H9 (cell line): ENCODE data around the gene SERPINA5. TPM values are rescaled to one million over a fixed set of nuclear protein-coding genes. Genes with fewer than 3 reads are reported as not detected.
A peak's percentile ranks its signal among the peaks of the same experiment; 100 is the strongest.

ENCODE experiments used
- DNase-seq: peaks from one replicate; pipeline ENCODE4 v3.0.0-alpha.2; 2017
- H2AFZ ChIP-seq: one replicate; pipeline ENCODE4 v1.6.1; 2013; ENCODE audit warnings: mild to moderate bottlenecking, low read length, control low read depth, moderate library complexity
- H2AK5ac ChIP-seq: 2 replicates; pipeline ENCODE4 v1.6.1; 2013; ENCODE audit warnings: low read length, control low read depth, mixed read lengths; ENCODE audit not compliant: insufficient read length
- H2BK120ac ChIP-seq: one replicate; pipeline ENCODE4 v1.6.1; 2013; ENCODE audit warnings: low read depth, mild to moderate bottlenecking, low read length, control low read depth, inconsistent platforms; ENCODE audit not compliant: poor library complexity, severe bottlenecking
- H2BK12ac ChIP-seq: 2 replicates; pipeline ENCODE4 v1.6.1; 2013; ENCODE audit warnings: low read length, control low read depth, mixed read lengths, low read depth; ENCODE audit not compliant: insufficient read length
- H2BK15ac ChIP-seq: 2 replicates; pipeline ENCODE4 v1.6.1; 2013; ENCODE audit warnings: low read depth, low read length, control low read depth
- H2BK20ac ChIP-seq: one replicate; pipeline ENCODE4 v1.6.1; 2013; ENCODE audit warnings: low read depth, mild to moderate bottlenecking, low read length, control low read depth, inconsistent platforms; ENCODE audit not compliant: poor library complexity, severe bottlenecking
- H2BK5ac ChIP-seq: 2 replicates; pipeline ENCODE4 v1.6.1; 2013; ENCODE audit warnings: low read length, control low read depth, mixed read lengths; ENCODE audit not compliant: insufficient read length
- H3K14ac ChIP-seq: 2 replicates; pipeline ENCODE4 v1.6.1; 2013; ENCODE audit warnings: low read length, control low read depth; ENCODE audit not compliant: insufficient read depth
- H3K18ac ChIP-seq: 2 replicates; pipeline ENCODE4 v1.6.1; 2013; ENCODE audit warnings: low read depth, mild to moderate bottlenecking, mixed read lengths, low read length, control low read depth; ENCODE audit not compliant: insufficient read length
- H3K23ac ChIP-seq: 2 replicates; pipeline ENCODE4 v1.6.1; 2013; ENCODE audit warnings: low read length, control low read depth, mixed read lengths, low read depth; ENCODE audit not compliant: insufficient read length
- H3K23me2 ChIP-seq: 2 replicates; pipeline ENCODE4 v1.6.1; 2013; ENCODE audit warnings: low read depth, mild to moderate bottlenecking, mixed read lengths, low read length, control low read depth; ENCODE audit not compliant: insufficient read length, poor library complexity, severe bottlenecking
- H3K27ac ChIP-seq: 2 replicates; pipeline ENCODE4 v1.5.1; 2013; ENCODE audit warnings: low read length, control low read depth, mixed read lengths, low read depth; ENCODE audit not compliant: insufficient read length
- H3K27me3 ChIP-seq: 2 replicates; pipeline ENCODE4 v1.6.1; 2013; ENCODE audit warnings: low read length, control low read depth, inconsistent platforms; ENCODE audit not compliant: insufficient read depth
- H3K4ac ChIP-seq: 2 replicates; pipeline ENCODE4 v1.6.1; 2013; ENCODE audit warnings: low read depth, mild to moderate bottlenecking, control low read depth, inconsistent platforms, low read length, moderate library complexity
- H3K4me1 ChIP-seq: 2 replicates; pipeline ENCODE4 v1.6.1; 2013; ENCODE audit warnings: low read length, control low read depth, inconsistent platforms; ENCODE audit not compliant: insufficient read depth
- H3K4me2 ChIP-seq: 2 replicates; pipeline ENCODE4 v1.6.1; 2013; ENCODE audit warnings: low read length, control low read depth, mixed read lengths; ENCODE audit not compliant: insufficient read length, insufficient read depth
- H3K56ac ChIP-seq: 2 replicates; pipeline ENCODE4 v1.6.1; 2013; ENCODE audit warnings: low read depth, mild to moderate bottlenecking, mixed read lengths, low read length, control low read depth; ENCODE audit not compliant: insufficient read length
- H3K79me1 ChIP-seq: 2 replicates; pipeline ENCODE4 v1.6.1; 2013; ENCODE audit warnings: low read depth, mild to moderate bottlenecking, moderate library complexity, low read length, control low read depth, inconsistent platforms; ENCODE audit not compliant: insufficient read depth, poor library complexity, severe bottlenecking
- H3K79me2 ChIP-seq: 2 replicates; pipeline ENCODE4 v1.6.1; 2013; ENCODE audit warnings: low read length, control low read depth, inconsistent platforms; ENCODE audit not compliant: insufficient read depth
- H3K9ac ChIP-seq: 2 replicates; pipeline ENCODE4 v1.6.1; 2013; ENCODE audit warnings: low read length, control low read depth, mixed read lengths; ENCODE audit not compliant: insufficient read length; ENCODE audit errors: extremely low read depth
- H3K9me3 ChIP-seq: one replicate; pipeline ENCODE4 v1.6.1; 2013; ENCODE audit warnings: low read depth, low read length, inconsistent platforms; ENCODE audit not compliant: control insufficient read depth
- H3T11ph ChIP-seq: one replicate; pipeline ENCODE4 v1.6.1; 2013; ENCODE audit warnings: mild to moderate bottlenecking, low read length, control low read depth, inconsistent platforms
- H4K20me1 ChIP-seq: one replicate; pipeline ENCODE4 v1.6.1; 2013; ENCODE audit not compliant: control insufficient read depth, insufficient read length, insufficient read depth
- H4K5ac ChIP-seq: 2 replicates; pipeline ENCODE4 v1.6.1; 2013; ENCODE audit warnings: low read depth, mild to moderate bottlenecking, mixed read lengths, low read length, control low read depth; ENCODE audit not compliant: insufficient read length
- H4K8ac ChIP-seq: replicated peaks from 2 replicates; pipeline ENCODE4 v1.6.1; 2013; ENCODE audit warnings: low read length, control low read depth, mixed read lengths, low read depth; ENCODE audit not compliant: insufficient read length
- H4K91ac ChIP-seq: 2 replicates; pipeline ENCODE4 v1.6.1; 2013; ENCODE audit warnings: low read depth, mild to moderate bottlenecking, moderate library complexity, mixed read lengths, low read length, control low read depth; ENCODE audit not compliant: insufficient read length
- H3K27ac Mint-ChIP-seq, 3 experiments: 2 replicates in 2 of 3; 3 replicates in 1 of 3; pipeline ENCODE4 v1.8.0; 2020 to 2021; ENCODE audit warnings: mixed read lengths in 3 of 3, mild to moderate bottlenecking in 1 of 3, moderate library complexity in 1 of 3
- H3K27me3 Mint-ChIP-seq: 2 replicates; pipeline ENCODE4 v1.8.0; 2021; ENCODE audit warnings: low read depth, mild to moderate bottlenecking, moderate library complexity, mixed read lengths
- H3K36me3 Mint-ChIP-seq, 3 experiments: 2 replicates in 2 of 3; 3 replicates in 1 of 3; pipeline ENCODE4 v1.8.0; 2020 to 2021; ENCODE audit warnings: low read depth in 3 of 3, mixed read lengths in 3 of 3; ENCODE audit not compliant: insufficient read depth in 1 of 3
- H3K4me1 Mint-ChIP-seq, 2 experiments: 2 replicates each; pipeline ENCODE4 v1.8.0; 2020; ENCODE audit warnings: mixed read lengths in 2 of 2
- H3K4me3 Mint-ChIP-seq, 2 experiments: 2 replicates in 1 of 2; 3 replicates in 1 of 2; pipeline ENCODE4 v1.8.0; 2020 to 2021; ENCODE audit warnings: mild to moderate bottlenecking in 2 of 2, mixed read lengths in 2 of 2, moderate library complexity in 1 of 2
- H3K9me3 Mint-ChIP-seq, 2 experiments: 2 replicates in 1 of 2; 3 replicates in 1 of 2; pipeline ENCODE4 v1.8.0; 2020; ENCODE audit warnings: mild to moderate bottlenecking in 2 of 2, mixed read lengths in 2 of 2, moderate library complexity in 1 of 2
- WGBS: extraction: QIAGEN DNeasy Blood & Tissue Kit; methylation state at CpG from one replicate; pipeline ENCODE4 v1.1.7; 2013; ENCODE audit warnings: missing lambda C conversion rate, low lambda C conversion rate, mixed read lengths; ENCODE audit not compliant: insufficient read length; ENCODE audit errors: extremely low coverage; 5-methylcytosine and 5-hydroxymethylcytosine counted together
- total RNA-seq: library from RNA; stranded (reverse); gene quantifications from 2 replicates; pipeline ENCODE4 v1.2.1, GENCODE V29; 2021
- TF ChIP-seq, protein P1 (sequence below): fragments of 200-600 bp; sonication (generic); conservative IDR thresholded peaks from 3 replicates; pipeline ENCODE4 v1.8.0; 2021; ENCODE audit warnings: antibody characterized with exemption, mild to moderate bottlenecking

The SERPINA5 gene
- total RNA-seq, 1 experiment from 2014 or later: 1.1 TPM

DNA sequence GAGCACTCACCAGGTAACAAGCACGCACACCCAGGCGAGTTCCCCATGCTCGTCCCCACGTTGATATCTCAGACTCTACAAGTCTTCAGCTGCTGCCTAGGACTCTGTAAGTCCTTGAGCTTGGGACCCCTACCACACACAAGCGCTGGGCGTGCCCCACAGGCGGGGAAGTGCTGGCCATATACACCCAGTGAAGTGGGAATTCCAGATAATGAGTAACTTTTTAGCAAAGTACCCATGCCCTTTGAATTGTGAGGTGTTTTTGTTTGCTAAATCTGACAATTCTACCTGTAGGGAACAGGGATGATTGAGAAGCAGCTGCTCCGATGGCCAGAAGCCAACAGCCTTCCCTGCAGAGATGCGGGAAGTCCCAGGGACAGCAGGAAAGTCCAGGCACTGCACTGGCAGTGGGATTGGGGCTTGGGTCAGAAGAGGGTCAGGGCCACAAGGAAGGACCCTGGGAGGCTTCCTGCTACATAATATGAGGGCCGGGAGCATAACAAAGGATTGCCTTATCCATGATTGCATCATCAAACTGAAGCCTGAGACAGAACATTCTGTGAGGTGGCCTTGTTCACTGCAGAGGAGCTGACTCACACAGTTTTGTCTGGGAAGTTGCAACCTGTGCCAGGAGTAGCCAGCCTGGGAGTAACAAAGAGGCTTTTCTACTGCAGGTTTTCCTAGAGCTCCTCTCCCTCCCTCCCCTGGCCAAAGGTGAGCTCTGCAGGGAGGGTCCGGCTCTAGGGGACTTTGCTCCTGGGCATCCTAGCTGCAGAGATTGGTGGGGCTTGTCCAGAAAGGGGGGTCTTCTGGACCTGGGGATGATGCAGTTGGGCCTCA, 17.8 kb downstream of the SERPINA5 start:
- peak; percentile 38 for DNase-seq
- Mint-ChIP-seq H3K4me1 (peaks cover 20 to 24% of the 10 kb centered on the region in 2 experiments), H3K27ac (peak overlapping the region in 2 of 3 experiments; percentile 9 to 81; a peak in 4 of 7 replicates), H3K27me3 (peaks cover 20% of the 10 kb centered on the region), H3K9me3 (no peaks in the 10 kb centered on the region), H3K4me3 (no peak overlapping the region), H3K36me3 (peaks cover 0 to 5% (median 0%) of the 10 kb centered on the region in 3 experiments; a peak in 3 of 7 replicates)
- Histone ChIP-seq H3K14ac (no peak overlapping the region), H2BK120ac (no peak overlapping the region), H4K20me1 (no peaks in the 10 kb centered on the region), H3K27ac (no peak overlapping the region), H3K4ac (no peak overlapping the region), H3K23ac (no peak overlapping the region), H3K23me2 (no peaks in the 10 kb centered on the region), H4K8ac (no peak overlapping the region), H2BK5ac (no peak overlapping the region), H2BK12ac (no peak overlapping the region), H4K91ac (no peak overlapping the region), H2BK20ac (no peak overlapping the region), H3K9me3 (no peaks in the 10 kb centered on the region), H3K79me2 (no peaks in the 10 kb centered on the region), H2AK5ac (no peak overlapping the region), H2AFZ (no peak overlapping the region), H3K27me3 (no peaks in the 10 kb centered on the region), H3T11ph (no peak overlapping the region), H3K79me1 (no peaks in the 10 kb centered on the region), H3K18ac (no peak overlapping the region), H3K4me1 (0 out of 2 replicates have a peak, but pooled peaks cover 2% of the 10 kb centered on the region), H4K5ac (no peak overlapping the region), H3K4me2 (no peak overlapping the region), H3K9ac (no peak overlapping the region), H2BK15ac (no peak overlapping the region), H3K56ac (no peak overlapping the region)
- no CpG with 5 or more reads among the region's 11 CpGs for WGBS
- TF ChIP-seq, protein P1, sequence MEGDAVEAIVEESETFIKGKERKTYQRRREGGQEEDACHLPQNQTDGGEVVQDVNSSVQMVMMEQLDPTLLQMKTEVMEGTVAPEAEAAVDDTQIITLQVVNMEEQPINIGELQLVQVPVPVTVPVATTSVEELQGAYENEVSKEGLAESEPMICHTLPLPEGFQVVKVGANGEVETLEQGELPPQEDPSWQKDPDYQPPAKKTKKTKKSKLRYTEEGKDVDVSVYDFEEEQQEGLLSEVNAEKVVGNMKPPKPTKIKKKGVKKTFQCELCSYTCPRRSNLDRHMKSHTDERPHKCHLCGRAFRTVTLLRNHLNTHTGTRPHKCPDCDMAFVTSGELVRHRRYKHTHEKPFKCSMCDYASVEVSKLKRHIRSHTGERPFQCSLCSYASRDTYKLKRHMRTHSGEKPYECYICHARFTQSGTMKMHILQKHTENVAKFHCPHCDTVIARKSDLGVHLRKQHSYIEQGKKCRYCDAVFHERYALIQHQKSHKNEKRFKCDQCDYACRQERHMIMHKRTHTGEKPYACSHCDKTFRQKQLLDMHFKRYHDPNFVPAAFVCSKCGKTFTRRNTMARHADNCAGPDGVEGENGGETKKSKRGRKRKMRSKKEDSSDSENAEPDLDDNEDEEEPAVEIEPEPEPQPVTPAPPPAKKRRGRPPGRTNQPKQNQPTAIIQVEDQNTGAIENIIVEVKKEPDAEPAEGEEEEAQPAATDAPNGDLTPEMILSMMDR: peak; percentile 41; the same call in 2 of the 3 replicates
